Activated T-cell treated with anti-CD3 and anti-CD28 coated beads for 48 hours (primary cell): ENCODE results near the gene SFTA2.
A peak's percentile ranks its signal among the peaks of the same experiment; 100 is the strongest.
"Not testable (repeated sequence)": the region's sequence is repeated elsewhere in the genome, so short reads cannot be mapped to it uniquely, and the experiment has no call there.

Experiments
- DNase-seq: peaks from one replicate; pipeline ENCODE4 v3.0.0-alpha.2; 2020; ENCODE audit warnings: low read depth

Gene SFTA2

DNA sequence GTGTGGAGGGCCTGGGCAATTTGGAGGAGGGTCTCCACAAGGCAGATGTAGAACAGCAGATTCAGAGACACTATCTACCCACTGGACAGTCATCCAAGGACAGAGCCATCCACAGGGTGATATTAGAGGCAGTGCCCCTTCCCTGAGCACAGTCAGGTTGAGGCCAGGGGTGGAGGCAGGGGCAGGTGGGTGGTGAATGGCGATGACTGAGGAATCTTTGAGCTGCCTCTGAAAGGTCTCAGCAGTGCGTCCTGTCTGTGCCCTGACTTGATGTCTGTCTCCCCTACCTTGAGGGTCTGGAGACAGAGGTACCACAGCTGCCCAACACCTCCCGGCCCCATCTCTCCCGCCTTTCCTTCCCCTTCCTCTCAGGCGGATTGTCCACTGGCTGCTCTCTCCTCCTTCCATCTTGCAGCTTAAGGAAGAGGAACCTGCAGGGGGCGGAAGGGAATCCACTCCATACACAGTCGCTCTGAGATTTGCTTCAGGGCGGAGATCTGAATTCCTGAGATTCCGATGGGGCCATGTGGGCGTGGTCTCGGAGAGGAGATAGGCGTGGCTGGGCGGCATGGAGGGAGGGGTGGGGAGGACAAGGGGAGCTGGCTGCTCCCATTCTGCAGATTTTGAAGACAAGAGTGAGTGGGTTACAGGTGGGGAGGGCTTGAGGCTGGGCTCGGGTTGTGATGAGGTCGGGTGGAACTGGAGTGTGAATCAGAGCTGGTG, 10.5 kb upstream of the SFTA2 start:
- no peak for DNase-seq

DNA sequence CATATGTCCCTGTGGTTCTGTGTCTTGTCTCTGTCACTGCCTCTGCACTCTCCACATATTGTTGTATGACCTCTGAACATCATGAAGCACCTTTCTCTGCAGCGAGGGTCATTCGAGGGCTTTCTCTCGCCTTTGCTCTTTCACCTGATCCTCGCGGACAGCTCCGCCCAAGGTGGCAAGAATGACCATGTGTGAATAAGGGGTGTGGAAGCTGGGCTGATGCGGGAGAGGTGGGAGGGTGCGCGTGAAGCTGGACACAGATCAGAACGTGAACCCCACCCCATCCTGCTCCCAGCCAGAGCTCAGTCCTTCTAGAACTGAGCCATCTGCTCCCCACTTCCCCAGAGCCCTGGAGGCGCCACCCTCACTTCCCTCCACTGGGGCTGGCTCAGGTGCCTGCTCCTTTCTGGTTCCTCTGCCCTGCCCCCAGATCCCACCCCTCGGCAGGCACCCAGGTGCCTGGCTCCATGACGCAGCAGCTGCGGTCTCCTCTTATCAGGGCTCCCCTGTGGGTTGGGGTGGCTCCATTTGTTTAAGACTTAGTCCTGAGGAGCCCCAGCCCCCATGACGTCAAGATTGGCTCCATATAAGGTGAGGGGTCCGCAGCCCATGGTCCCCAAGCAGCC, 8.5 kb upstream of the SFTA2 start, which contains the start of gene MUCL3:
TSS of gene MUCL3 (plus strand) at position 613 of the 626 bp plus-strand sequence. CDS start 27 bp downstream, outside the sequence.
- DNase-seq, result no peak

DNA sequence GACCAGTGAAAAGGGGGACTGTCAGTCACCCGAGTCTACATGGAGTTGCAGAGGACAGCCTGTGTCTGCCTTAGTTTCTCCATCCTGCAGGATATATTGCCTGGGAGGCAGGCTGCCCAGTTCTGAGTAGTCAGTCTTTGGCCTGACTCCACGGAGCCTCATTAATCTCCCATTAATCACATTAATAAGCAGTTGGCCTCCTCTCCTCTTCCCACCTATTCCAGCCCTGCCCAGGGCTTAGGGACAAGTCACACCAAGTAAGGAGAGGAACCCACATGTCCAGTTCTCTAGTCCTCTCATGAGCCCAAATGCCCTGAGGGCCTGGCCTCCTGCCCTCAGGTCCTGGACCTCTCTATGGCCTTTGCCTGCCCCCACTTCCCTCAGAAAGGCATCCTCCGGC, 7.5 kb upstream of the SFTA2 start:
- DNase-seq, result no peak

DNA sequence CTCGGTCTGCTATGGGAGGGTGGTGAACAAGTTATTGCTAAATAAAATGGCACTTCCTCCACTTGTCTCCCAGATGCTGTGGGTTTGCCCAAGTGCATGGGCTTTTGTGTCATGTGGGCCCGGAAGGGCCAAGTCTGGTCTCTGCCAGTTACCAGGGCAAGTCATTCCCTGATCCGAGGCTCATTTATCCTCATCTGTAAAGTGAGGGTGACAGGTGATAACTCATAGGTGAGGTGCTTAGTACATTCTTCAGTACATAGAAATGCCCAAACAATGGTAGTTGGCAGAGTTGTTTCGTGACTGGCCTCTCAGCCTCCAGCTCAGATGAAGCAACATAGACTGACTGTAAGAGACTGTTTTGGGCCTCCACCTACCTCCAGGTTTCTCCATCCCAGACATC, 6.8 kb upstream of the SFTA2 start:
- no peak for DNase-seq

DNA sequence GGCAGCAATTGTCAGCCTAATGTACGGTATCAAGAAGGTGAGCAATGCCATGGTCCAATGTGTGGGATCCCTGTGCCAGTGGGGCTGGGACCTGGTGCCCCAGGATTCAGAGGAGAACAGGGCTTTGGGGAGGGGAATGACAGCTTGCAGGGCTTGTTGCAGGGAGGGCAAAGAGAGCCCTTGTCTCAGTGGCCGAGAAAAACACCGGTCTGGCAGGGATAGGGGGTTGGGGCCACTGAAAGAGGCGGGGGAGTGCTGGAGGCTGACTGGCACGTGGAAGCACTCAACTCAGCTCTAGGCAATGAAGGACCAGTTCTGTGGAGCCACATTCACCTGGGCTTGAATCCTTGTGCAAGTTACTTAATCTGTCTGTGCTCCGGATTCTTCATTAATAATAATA, 5.3 kb upstream of the SFTA2 start:
- DNase-seq, result no peak

DNA sequence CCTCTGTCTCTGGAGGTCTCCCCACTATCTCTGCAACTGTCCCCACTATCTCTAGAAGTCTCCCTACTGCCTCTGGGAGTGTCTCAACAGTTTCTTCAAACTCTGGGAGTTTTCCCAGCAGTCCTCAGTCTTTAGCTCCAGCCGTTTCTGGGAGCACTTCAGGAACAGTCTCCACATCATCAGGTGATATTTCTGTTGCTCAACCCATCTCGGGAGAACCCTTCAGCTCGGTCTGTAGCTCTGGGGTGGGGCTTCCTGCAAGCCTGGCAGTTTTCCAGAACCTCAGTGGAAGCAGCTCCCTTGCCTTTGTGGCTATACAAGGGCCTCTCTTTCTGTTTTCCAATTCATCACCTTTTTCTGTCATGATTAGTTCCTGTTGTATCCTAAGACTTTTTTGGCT, 3.0 kb upstream of the SFTA2 start:
- DNase-seq, result no peak

DNA sequence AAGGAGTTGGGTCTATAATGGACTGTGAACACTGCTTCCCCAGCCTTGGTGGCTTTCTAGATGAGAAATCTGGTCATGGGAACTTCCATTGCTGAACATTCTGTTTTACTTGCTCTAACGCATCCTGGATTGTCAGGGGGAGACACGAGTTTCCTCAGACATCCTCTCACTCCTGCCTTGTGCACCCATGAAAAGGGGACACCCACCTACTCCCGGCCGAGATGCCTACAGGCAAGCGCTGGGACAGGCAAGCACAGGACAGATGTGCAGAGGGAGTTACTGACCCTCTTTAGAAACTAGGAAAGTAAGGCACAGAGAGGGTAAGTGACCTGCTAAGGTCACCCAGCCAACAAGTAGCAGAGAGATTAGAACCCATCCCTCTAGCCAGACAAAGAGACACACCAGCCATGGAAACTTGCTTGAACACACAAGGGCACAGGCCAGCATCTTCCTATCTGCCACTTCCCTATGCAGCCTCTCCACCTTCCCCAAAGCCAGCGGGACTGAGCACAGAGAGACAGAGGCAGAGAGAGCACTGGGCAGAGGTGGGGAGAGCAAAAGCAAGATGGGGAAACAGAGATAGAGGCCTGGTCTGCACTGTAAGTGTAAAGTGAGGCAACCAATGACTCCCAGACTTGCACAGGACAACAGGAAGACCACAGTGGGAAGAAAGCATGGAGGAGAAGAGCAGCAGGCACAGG, 845 bp upstream of the SFTA2 start:
- no peak for DNase-seq

DNA sequence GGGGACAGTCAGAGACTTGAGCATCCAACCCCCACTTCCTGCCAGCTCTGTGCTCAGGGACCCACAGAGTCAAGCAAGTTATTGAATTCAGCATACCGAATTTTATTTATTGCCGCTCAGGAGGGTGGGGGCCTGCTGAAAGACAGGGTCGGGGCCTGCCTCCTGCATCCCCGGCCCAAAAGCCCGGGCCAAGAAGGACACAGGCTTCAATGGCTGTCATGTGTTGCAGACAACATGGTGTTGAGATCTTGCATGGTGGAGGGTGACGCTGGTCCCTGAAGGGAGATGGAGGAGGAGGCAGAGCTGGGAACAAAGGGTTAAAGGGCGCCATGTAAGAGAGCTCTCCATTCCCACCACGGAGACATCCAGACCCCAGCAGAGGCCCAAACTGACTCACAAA, 698 bp downstream of the SFTA2 start:
- DNase-seq, result no peak

DNA sequence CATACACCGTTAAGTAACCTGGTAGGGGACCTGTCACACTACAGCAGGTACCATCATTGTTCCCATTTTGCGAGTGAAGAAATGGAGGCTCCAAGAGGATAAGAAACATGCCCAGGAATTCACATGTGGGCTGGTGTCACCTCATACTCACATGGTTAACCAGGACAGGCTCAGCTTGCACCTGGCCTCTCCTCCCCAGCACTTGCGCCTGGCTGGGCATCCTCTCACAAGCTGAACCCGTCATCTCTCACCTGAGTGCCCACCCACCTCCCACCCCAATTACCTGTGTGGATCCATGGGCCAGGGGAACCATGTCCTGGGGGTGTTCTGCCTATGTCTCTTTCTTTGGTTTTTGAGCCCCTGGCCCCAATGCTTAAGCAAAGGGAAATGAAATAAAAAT, 1.5 kb downstream of the SFTA2 start:
- no peak for DNase-seq

DNA sequence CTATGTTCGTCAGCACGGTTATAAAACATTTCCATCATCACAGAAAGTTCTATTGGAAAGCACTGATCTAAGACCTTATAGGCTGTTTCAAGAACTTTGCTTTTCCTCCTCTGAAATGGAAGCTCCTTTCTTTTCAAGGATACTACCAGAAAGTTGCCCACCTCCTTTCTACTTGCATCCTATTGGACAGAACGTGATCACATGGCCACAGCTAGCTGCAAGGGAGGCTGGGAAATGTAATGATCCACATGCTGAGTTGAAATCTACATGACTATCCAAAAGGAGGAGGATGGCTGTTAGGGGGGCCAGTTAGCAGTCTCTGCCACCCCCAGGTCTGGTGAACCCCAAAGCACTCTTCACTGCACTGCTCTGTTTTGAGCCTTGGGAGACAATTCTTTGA, 3.3 kb downstream of the SFTA2 start:
- DNase-seq, result no peak

DNA sequence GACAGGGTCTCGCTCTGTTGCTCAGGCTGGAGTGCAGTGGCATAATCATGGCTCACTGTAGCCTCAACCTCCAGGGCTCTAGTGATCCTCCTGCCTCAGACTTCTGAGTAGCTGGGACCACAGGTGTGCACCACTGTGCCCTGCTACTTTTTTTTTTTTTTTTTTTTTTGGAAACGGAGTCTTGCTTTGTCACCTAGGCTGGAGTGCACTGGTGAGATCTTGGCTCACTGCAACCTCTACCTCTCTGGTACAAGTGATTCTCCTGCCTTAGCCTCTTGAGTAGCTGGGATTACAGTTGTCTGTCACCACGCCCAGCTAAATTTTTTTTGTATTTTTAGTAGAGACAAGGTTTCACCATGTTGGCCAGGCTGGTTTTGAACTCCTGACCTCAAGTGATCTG, 4.9 kb downstream of the SFTA2 start:
- not testable (repeated sequence) for DNase-seq

DNA sequence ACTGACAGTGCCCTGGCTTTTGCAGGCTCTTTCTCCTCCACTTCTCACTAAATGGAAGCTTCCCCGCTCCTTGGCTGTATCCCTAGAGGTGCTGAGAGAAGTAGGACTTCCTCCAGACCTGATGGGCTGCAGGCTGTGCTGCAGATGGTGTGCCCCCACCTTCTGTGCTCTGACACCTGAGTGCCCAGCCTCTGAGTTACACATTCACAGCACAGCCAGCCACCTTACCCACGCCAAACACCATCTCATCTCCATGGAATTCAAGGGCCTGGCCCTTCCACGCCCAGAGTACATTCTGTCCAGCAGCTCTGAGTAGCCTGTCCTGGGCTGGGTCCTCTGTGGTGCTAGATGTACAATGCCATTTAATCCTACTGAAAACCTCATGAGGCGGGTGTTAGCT, 5.3 kb downstream of the SFTA2 start:
- DNase-seq, result no peak

DNA sequence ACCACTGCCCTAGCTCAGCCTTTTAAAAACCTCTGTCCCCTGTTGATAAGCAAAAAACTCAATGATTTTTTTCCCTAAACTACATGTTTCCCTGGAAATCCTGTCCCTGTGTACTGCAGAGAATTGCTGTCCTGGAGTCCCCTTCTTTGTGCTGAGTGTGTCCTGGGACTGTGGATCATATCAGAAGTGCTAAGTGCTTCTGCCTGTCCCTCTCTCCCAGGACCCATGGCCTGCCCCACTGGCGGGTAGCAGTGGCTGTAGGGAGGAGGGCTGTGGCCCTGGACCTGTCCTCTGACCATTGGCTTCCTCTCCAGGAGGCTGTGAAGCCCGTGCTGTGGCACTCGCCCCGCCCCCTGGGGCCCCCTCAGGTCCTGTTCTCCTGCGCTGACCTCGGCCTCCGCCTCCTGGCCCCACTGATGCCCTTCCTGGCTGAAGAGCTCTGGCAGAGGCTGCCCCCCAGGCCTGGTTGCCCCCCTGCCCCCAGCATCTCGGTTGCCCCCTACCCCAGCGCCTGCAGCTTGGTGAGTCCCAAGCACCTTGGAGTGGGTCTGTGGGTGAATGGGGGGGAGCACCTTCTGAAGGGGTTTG, 7.8 kb downstream of the SFTA2 start:
- not testable (repeated sequence) for DNase-seq

DNA sequence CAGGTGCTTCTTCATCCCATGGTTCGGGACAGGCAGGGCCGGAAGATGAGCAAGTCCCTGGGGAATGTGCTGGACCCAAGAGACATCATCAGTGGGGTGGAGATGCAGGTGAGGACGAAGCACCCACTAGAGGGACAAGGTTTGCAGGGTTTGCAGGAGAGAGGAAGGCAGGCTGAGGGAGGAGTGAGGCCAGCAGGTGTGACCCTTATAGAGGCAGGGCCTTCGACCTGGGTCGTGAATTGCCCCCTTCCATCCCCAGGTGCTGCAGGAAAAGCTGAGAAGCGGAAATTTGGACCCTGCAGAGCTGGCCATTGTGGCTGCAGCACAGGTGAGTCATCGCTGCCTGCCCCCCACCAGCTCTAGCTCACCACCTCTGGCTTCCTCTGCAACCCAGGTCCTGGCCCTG, 9.5 kb downstream of the SFTA2 start:
- no peak for DNase-seq

DNA sequence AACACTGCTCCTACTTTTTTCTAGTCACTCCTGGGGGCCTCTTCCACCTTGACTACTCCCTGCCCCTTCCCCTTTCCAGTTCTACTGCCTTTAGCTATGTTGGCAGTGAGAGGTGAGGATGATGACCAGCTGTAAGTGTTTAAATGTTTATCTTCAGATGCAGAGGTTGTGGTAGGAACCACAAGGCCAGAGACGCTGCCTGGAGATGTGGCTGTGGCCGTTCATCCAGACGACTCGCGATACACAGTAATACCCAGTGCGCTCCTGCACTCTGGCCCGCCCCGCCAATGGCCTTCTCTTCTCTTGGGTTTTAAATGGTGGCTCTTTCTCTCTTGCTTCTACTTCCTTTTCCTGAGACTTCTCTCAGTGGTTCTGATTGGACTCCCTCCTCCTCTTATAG, 13.3 kb downstream of the SFTA2 start:
- no peak for DNase-seq

DNA sequence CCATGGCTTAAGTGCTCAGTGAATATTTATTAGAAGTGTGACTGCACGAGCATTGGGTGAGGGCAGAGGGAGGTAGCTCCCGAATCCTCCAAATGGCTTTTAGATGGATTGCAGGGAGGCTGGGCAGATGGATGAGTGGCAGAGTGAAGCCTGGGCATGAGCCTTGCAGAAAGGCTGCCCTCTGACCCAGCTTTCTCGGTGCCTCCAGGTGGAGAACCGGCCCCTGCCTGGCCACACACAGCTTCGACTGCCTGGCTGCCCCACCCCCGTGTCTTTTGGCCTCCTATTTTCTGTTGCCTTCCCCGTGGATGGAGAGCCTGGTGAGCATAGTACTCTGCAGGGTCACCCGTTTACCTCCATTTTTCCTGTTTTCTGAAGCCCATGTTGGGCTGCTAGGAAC, 14.5 kb downstream of the SFTA2 start:
- no peak for DNase-seq

DNA sequence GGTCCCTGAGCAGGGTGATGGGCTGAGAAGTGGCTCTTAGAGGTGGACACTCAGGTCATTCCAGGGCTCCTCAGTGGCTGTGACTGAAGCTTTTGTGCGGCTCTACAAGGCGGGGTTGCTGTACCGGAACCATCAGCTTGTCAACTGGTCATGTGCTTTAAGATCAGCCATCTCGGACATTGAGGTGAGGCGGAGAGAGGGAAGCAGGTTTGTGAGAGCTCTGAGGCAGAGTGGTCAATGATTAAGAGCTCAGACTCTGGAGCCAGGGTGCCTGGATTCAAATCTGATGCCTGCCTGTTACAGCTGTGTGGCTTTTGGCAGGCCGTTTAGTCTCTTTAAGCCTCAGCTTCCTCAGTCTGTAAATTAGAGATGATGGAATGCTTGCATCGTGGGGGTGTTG, 14.9 kb downstream of the SFTA2 start:
- DNase-seq, result no peak

DNA sequence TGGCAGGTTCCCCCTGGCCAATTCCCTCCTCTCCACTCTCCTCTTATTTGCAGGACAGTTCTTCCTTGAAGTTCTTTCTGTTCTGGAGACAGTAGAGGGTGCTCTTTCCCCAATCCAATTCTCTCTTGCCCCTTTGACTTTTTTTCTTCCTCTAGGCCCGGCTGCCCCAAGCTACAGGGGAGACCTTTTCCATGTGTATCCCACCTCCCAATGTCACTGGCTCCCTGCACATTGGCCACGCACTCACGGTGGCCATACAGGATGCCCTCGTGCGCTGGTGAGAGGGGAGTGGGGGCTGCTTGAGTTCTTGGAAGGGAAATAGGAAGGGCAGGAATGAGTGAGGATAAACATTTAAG, 16.4 kb downstream of the SFTA2 start:
- DNase-seq, result no peak

DNA sequence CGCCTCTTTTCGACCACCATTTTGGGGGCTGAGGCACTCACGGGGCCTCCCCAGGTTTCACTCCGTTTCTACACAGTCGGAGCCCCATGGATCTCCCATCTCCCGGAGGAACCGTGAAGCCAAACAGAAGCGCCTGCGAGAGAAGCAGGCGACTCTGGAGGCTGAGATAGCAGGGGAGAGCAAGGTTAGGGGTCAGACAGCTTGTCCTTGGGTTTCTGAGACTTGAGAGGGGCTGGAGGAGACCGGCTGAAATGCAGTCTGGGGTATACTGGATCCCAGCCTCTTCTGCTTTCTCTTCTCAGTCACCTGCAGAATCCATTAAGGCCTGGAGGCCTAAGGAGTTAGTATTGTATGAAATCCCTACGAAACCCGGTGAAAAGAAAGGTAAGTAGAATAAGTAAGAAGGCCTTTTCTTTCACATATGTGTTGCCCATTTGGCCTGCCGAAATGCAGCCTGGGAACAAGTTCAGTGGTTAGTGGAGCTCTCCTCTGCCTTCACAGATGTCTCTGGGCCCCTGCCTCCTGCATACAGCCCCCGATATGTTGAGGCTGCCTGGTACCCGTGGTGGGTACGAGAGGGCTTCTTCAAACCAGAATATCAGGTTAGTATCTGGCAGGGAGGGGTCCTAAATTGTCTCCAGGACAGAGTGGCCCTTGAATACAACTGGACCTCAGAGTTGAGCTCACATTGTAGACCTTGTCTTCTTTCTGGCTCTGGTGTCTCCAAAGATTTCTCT, 16.9 kb downstream of the SFTA2 start:
- peak; percentile 5 for DNase-seq

DNA sequence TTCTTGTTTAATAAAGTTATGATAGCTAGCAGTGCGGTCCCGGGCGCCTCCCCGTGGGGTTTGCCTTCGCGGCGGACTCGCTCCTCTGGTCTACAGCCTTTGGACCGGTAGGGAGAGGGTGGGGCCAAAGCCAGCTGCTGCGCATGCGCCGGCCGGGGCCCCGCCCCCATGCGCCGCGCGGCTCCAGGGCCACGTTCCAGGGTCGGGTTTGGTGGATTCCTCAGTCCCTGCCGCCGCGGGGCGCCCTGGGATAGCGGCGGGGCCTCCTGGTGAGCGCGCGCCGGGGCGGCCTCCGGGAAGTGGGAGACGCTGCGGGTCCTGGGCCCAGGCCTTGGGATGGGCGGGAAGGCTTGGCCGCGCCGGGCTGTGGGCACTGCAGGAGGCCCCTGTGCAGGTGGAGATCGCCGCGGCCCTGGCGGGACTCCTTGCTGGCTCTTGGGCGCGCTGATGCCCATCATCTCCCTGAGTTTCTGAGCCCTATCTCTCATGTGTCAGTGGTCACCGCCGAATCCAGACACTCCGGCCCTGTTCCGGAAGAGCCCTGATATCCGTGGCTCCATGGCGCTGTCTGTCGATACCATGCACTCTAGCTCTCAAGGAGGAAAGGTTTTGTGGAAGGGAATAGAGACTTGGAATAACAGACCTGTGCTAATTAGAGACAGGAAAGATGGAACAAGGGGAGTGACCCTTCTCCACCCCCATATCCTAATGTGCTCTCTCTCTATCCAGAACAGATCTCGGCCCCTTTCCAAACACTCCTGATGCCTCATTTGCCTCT, 17.7 kb downstream of the SFTA2 start, which contains the start of gene VARS2:
TSS of gene VARS2 (plus strand) at position 163 of the 778 bp plus-strand sequence. CDS start at position 762, 599 bp downstream.
- peak; percentile 91 for DNase-seq

DNA sequence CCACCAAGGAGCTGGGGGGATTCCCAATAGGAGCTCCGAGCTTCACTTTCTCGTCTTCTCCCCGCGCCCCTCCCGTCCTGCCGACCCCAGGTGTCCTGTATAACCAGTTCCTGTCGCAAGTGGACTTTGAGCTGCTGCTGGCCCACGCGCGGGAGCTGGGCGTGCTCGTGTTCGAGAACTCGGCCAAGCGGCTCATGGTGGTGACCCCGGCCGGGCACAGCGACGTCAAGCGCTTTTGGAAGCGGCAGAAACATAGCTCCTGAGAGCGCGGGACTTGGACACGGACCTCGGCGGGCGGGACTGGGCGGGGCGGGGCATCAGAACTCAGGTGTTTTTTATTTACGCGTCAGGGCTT, 18.3 kb downstream of the SFTA2 start:
- no peak for DNase-seq
